Trophoblast cell (in vitro differentiated cells and primary cell): Measurements from ENCODE around the gene TBPL1.

Source experiments
- DNase-seq, 2 donors: peaks; one replicate each; pipeline ENCODE4 v3.0.0-alpha.2; 2016
- H2AFZ ChIP-seq: 2 replicates; pipeline ENCODE4 v1.6.1; 2013; ENCODE audit warnings: low read length, moderate library complexity, mild to moderate bottlenecking; ENCODE audit not compliant: insufficient read depth, poor library complexity
- H2AK5ac ChIP-seq: 2 replicates; pipeline ENCODE4 v1.6.1; 2013; ENCODE audit warnings: mild to moderate bottlenecking, low read length
- H2BK120ac ChIP-seq: 2 replicates; pipeline ENCODE4 v1.6.1; 2013; ENCODE audit warnings: low read length, mild to moderate bottlenecking, moderate library complexity; ENCODE audit not compliant: insufficient read depth, poor library complexity
- H2BK12ac ChIP-seq: 2 replicates; pipeline ENCODE4 v1.6.1; 2013; ENCODE audit warnings: mild to moderate bottlenecking, low read length, moderate library complexity
- H2BK5ac ChIP-seq: 2 replicates; pipeline ENCODE4 v1.6.1; 2013; ENCODE audit warnings: low read length, low read depth, moderate library complexity, mild to moderate bottlenecking; ENCODE audit not compliant: poor library complexity
- H3K14ac ChIP-seq: 2 replicates; pipeline ENCODE4 v1.6.1; 2013; ENCODE audit warnings: mild to moderate bottlenecking, low read length
- H3K18ac ChIP-seq: 2 replicates; pipeline ENCODE4 v1.6.1; 2013; ENCODE audit warnings: mild to moderate bottlenecking, low read length
- H3K23ac ChIP-seq: 2 replicates; pipeline ENCODE4 v1.6.1; 2013; ENCODE audit warnings: low read length
- H3K27ac ChIP-seq: 2 replicates; pipeline ENCODE4 v1.5.1; 2013; ENCODE audit warnings: low read depth, mild to moderate bottlenecking, inconsistent platforms, low read length, moderate library complexity
- H3K27me3 ChIP-seq: 2 replicates; pipeline ENCODE4 v1.6.1; 2013; ENCODE audit warnings: inconsistent platforms, mild to moderate bottlenecking, low read length, moderate library complexity; ENCODE audit not compliant: insufficient read depth
- H3K36me3 ChIP-seq, 2 experiments: 1 replicate in 1 of 2; 2 replicates in 1 of 2; pipeline ENCODE4 v1.6.1; 2013; ENCODE audit warnings: low read length in 2 of 2, mild to moderate bottlenecking in 2 of 2, moderate library complexity in 1 of 2; ENCODE audit not compliant: insufficient read depth in 2 of 2, control insufficient read depth in 1 of 2
- H3K4ac ChIP-seq: 2 replicates; pipeline ENCODE4 v1.6.1; 2013; ENCODE audit warnings: low read depth, mild to moderate bottlenecking, low read length, moderate library complexity
- H3K4me1 ChIP-seq, 2 experiments: 1 replicate in 1 of 2; 2 replicates in 1 of 2; pipeline ENCODE4 v1.6.1; 2013; ENCODE audit warnings: low read length in 2 of 2, mild to moderate bottlenecking in 2 of 2, moderate library complexity in 1 of 2; ENCODE audit not compliant: insufficient read depth in 2 of 2, control insufficient read depth in 1 of 2
- H3K4me2 ChIP-seq: 2 replicates; pipeline ENCODE4 v1.6.1; 2013; ENCODE audit warnings: inconsistent platforms, mild to moderate bottlenecking, low read length, moderate library complexity
- H3K4me3 ChIP-seq: 2 replicates; pipeline ENCODE4 v1.5.1; 2013; ENCODE audit warnings: mild to moderate bottlenecking, low read depth, low read length, inconsistent platforms
- H3K79me1 ChIP-seq: one replicate; pipeline ENCODE4 v1.6.1; 2013; ENCODE audit warnings: low read length
- H3K79me2 ChIP-seq: 2 replicates; pipeline ENCODE4 v1.6.1; 2013; ENCODE audit warnings: low read length, mild to moderate bottlenecking; ENCODE audit not compliant: control insufficient read depth, insufficient read depth, poor library complexity
- H3K9ac ChIP-seq: 2 replicates; pipeline ENCODE4 v1.6.1; 2013; ENCODE audit warnings: mild to moderate bottlenecking, low read length
- H3K9me3 ChIP-seq: 2 replicates; pipeline ENCODE4 v1.6.1; 2013; ENCODE audit warnings: low read depth, mild to moderate bottlenecking, control low read depth, inconsistent platforms, low read length; ENCODE audit not compliant: insufficient read depth
- H4K12ac ChIP-seq: 2 replicates; pipeline ENCODE4 v1.6.1; 2013; ENCODE audit warnings: low read depth, mild to moderate bottlenecking, low read length, moderate library complexity
- H4K8ac ChIP-seq: 2 replicates; pipeline ENCODE4 v1.6.1; 2013; ENCODE audit warnings: low read depth, mild to moderate bottlenecking, low read length, moderate library complexity
- H4K91ac ChIP-seq: one replicate; pipeline ENCODE4 v1.6.1; 2013; ENCODE audit warnings: low read depth, mild to moderate bottlenecking, low read length, moderate library complexity
- WGBS: extraction: QIAGEN DNeasy Blood & Tissue Kit; methylation state at CpG from one replicate; pipeline ENCODE4 v1.1.7; 2013; ENCODE audit warnings: missing lambda C conversion rate; ENCODE audit not compliant: insufficient read length, insufficient coverage; ENCODE audit errors: extremely low coverage; 5-methylcytosine and 5-hydroxymethylcytosine counted together

TBPL1 gene

DNA sequence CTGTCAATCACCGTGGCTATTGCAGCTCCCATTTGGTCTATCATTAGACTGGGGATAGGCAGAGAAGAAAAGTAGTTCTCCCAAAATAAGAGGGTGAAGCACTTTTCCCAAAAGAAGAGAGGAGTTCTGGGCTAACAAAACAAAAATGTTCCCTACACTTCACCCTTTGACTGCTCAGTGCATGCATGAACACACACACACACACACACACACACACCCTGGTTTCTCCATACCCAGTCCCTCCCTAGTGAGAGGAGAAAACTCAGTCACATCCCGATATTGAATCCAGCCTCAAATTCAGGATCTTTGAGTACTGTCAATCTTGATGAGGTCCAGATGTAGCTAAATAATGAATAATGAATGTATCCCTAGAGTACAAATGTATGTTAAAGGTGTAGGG is 4.6 kb upstream of the TBPL1 start:
- H2AK5ac ChIP-seq = no peak overlapping the region
- H3K79me2 ChIP-seq = peaks cover 4% of the 10 kb centered on the region
- no peak overlapping the region for H4K12ac ChIP-seq
- H4K91ac ChIP-seq = no peak overlapping the region
- no peak overlapping the region for H3K4ac ChIP-seq
- H3K18ac ChIP-seq = no peak overlapping the region
- DNase-seq = no peak
- H2AFZ ChIP-seq = no peak overlapping the region
- no peak overlapping the region for H2BK120ac ChIP-seq
- H3K79me1 ChIP-seq = peaks cover 6% of the 10 kb centered on the region
- H3K9me3 ChIP-seq = no peaks in the 10 kb centered on the region
- no peaks in the 10 kb centered on the region for H3K36me3 ChIP-seq
- no peak overlapping the region for H3K4me3 ChIP-seq
- no peak overlapping the region for H4K8ac ChIP-seq
- H3K9ac ChIP-seq = no peak overlapping the region
- no peak overlapping the region for H3K14ac ChIP-seq
- no CpG with 5 or more reads among the region's 2 CpGs for WGBS
- no peaks in the 10 kb centered on the region for H3K4me1 ChIP-seq
- H3K27me3 ChIP-seq = no peaks in the 10 kb centered on the region
- no peak overlapping the region for H3K4me2 ChIP-seq
- H3K27ac ChIP-seq = no peak overlapping the region
- no peak overlapping the region for H3K23ac ChIP-seq
- H2BK12ac ChIP-seq = no peak overlapping the region
- no peak overlapping the region for H2BK5ac ChIP-seq

GRCh38 chr6:133951227-133951626 is 1.8 kb upstream of the TBPL1 start:
- no peak overlapping the region for H4K91ac ChIP-seq
- peaks cover 8% of the 10 kb centered on the region for H3K79me2 ChIP-seq
- H3K23ac ChIP-seq = no peak overlapping the region
- no peak overlapping the region for H3K9ac ChIP-seq
- no peak overlapping the region for H2AK5ac ChIP-seq
- H3K27me3 ChIP-seq = no peaks in the 10 kb centered on the region
- H3K79me1 ChIP-seq = peaks cover 6% of the 10 kb centered on the region
- H2AFZ ChIP-seq = no peak overlapping the region
- H3K4me3 ChIP-seq = no peak overlapping the region
- H3K14ac ChIP-seq = no peak overlapping the region
- no peak overlapping the region for H2BK5ac ChIP-seq
- no peak overlapping the region for H4K8ac ChIP-seq
- H3K4me2 ChIP-seq = no peak overlapping the region
- no peaks in the 10 kb centered on the region for H3K36me3 ChIP-seq
- H2BK120ac ChIP-seq = no peak overlapping the region
- H3K4ac ChIP-seq = no peak overlapping the region
- H2BK12ac ChIP-seq = no peak overlapping the region
- H4K12ac ChIP-seq = no peak overlapping the region
- no peak overlapping the region for H3K27ac ChIP-seq
- H3K9me3 ChIP-seq = no peaks in the 10 kb centered on the region
- DNase-seq = no peak
- WGBS = no CpG with 5 or more reads among the region's 4 CpGs
- H3K18ac ChIP-seq = no peak overlapping the region
- peaks cover 2 to 3% of the 10 kb centered on the region in 2 experiments for H3K4me1 ChIP-seq

DNA sequence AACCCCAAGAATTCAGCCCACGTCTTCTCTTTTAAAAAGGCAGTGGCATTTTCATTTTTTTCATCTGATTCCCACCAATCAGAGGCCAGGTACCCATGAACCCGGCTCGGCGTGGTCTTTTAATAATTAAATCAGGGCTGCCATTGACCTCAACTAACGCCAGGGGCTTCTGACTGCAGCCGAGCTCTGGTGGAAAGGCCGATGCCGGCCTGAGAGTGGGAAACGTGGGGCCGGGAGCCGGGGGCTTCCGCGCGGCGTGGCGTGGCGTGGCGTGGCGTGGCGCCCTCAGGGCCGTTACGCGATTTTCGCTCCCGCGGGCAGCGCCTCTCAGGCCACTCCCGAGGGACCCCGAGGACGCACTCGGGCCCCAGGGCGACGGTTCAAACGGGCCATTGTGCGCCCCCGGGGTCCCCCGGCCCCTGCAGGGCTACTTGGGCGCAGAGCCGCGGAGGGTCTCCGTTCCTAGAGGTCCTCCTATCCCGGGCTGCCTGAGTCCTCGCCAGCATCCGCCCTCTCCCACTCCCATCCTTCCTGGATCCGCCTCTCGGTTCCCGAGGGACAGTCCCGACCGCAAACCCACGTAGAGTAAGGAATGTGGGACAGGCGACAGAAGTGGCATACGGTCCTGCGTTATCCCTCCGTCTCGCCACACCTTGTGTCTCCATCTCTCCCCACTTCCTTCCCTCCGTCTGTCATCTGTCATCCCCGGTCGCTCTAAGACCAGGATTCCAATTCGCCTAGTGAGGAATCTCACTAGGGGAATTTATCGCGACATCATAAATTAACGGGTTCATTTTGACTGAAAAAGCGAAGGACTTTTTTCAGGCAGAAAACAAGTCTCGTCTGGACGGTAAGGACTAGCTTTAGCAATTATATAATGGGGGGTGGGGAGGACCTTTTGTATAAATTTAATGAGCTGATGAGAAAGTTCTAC is 876 bp upstream of the TBPL1 start:
- Histone ChIP-seq H3K9me3 (no peaks in the 10 kb centered on the region), H3K79me1 (peaks cover 6% of the 10 kb centered on the region), H3K27me3 (no peaks in the 10 kb centered on the region), H3K23ac (no peak overlapping the region), H3K36me3 (no peaks in the 10 kb centered on the region), H2BK12ac (no peak overlapping the region), H3K4ac (peak overlapping the region; percentile 25), H3K27ac (no peak overlapping the region), H3K79me2 (peaks cover 8% of the 10 kb centered on the region), H4K91ac (peak overlapping the region; percentile 77), H2AK5ac (no peak overlapping the region), H2BK120ac (peak overlapping the region; percentile 70), H3K4me2 (peak overlapping the region; percentile 85), H3K14ac (peak overlapping the region; percentile 87), H4K12ac (peak overlapping the region; percentile 49), H4K8ac (peak overlapping the region; percentile 91), H3K18ac (peak overlapping the region; percentile 64), H2BK5ac (no peak overlapping the region), H3K4me1 (peaks cover 2 to 3% of the 10 kb centered on the region in 2 experiments), H2AFZ (peak overlapping the region; percentile 90), H3K9ac (peak overlapping the region; percentile 53), H3K4me3 (peak overlapping the region; percentile 89)
- peak; percentile 23 to 65 for DNase-seq
- WGBS = no CpG with 5 or more reads among the region's 65 CpGs

DNA sequence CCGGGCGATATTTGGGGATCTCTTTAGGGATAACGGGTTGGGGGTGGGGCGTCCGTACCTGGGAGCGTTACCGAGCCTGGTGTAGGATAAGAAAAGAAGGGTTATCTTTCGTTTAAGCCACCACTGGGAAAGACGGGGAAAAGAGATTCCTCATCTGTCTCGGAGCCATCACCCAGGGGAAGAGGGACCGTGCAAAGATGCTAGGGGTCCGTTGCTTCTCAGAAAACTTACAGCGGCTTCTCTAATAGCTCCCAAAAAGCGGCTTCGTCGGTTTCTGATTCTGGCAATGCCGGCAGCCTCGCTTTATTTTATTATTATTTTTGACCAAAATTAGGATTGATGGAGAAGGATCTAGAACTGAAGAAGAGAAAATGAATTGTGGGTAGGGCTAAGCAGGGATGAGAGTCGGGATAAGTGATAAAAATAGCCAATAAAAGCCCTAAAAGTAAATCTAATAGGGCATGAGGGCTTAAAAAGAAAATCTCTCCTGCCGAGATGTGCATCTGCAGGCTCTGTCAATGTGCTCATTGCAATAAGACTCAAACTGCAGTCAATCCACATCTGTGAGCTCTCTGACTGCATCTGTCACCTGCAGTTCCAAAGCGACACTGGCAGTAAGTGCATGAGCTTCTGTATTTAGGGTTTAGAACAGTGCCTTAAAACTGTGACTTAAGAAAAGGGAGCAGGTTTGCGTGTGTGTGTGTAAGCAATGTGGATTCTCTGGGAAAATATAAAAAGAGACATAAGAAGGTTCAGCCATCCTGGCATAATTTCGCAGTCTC is 801 bp downstream of the TBPL1 start:
- H2BK12ac ChIP-seq = no peak overlapping the region
- peak overlapping the region; percentile 69 for H4K8ac ChIP-seq
- peak overlapping the region; percentile 99 for H3K4me3 ChIP-seq
- peak overlapping the region; percentile 71 for H2AFZ ChIP-seq
- H3K79me2 ChIP-seq = peaks cover 8% of the 10 kb centered on the region
- peak overlapping the region; percentile 37 for H3K9ac ChIP-seq
- peaks cover 2 to 3% of the 10 kb centered on the region in 2 experiments for H3K4me1 ChIP-seq
- WGBS = no CpG with 5 or more reads among the region's 23 CpGs
- H2BK120ac ChIP-seq = no peak overlapping the region
- H3K4me2 ChIP-seq = peak overlapping the region; percentile 67
- H3K9me3 ChIP-seq = no peaks in the 10 kb centered on the region
- DNase-seq = peak in 1 of 2 donors; percentile 10
- H3K27ac ChIP-seq = no peak overlapping the region
- peaks cover 6% of the 10 kb centered on the region for H3K79me1 ChIP-seq
- H2AK5ac ChIP-seq = no peak overlapping the region
- no peak overlapping the region for H2BK5ac ChIP-seq
- no peak overlapping the region for H4K91ac ChIP-seq
- peak overlapping the region; percentile 40 for H3K4ac ChIP-seq
- H3K14ac ChIP-seq = peak overlapping the region; percentile 68
- no peaks in the 10 kb centered on the region for H3K36me3 ChIP-seq
- H3K18ac ChIP-seq = peak overlapping the region; percentile 38
- no peak overlapping the region for H3K23ac ChIP-seq
- H4K12ac ChIP-seq = no peak overlapping the region
- no peaks in the 10 kb centered on the region for H3K27me3 ChIP-seq
